ACHN (cell line): ENCODE results near the gene CXCL1.

Experiments used
- DNase-seq: peaks from one replicate; pipeline ENCODE4 v3.0.0-alpha.2; 2015
- in situ Hi-C: cut with HindIII; loops from 2 replicates; pipeline ENCODE4 v1.10.0; 2017; ENCODE audit warnings: low sequenced_read_pairs, low pct_ligation_motif_present, low pct_unique_long_range_greater_than_20kb

The CXCL1 gene

DNA sequence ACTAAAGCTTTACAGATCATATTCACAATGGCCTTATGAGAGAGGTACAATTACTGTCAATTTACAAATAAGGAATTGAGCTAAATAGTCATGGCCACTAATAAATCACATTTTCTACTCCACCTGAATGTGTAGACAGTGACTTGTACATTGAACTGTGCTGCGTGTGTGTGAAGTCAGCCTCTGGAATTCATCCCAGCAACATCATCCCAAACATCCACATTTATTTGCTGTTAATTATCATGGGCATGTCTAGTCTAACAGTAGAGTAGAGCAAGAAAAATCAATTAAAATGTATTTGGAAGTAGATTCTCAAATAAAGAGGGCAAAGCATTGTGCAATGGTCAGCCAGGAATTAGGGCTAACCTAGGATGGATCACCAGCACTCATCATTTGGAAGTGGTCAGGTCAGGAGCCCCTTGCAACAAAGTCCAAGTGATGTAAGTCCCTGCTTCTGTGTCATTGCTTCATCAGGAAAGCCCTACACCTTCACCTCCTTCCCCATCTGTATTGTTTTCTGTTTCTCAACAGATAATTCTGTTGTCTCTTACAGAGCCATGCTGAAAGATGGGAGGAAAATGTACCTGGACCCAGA is 20.9 kb upstream of the CXCL1 start:
- in situ Hi-C loops: no loop called here
- no peak for DNase-seq

DNA sequence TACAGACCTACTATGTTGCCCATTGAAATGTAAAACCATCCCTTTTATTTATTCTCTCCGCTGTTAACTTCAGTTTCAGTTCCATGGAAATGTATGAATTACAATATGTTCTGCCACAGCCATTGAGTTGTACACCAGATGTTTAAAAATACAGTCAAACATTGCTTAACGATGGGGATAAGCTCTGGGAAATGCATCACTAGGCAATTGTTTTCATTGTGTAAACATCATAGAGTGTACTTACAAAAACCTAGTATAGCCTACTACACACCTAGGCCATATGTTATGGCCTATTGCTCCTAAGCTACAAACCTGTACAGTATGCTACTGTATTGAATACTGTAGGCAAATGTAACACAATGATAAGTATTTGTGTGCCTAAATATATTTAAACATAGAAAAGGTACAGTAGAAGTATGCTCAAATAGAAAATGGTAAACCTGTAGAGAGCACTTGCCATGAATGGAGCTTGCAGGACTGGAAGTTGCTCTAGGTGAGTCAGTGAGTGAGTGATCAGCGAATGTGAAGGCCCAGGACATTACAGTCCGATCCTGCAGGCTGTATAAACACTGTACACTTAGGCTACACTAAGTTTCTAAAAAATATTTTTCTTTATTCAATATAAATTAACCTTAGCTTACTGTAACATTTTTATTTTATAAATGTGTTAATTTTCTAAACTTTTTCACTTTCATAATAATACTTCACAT is 18.8 kb upstream of the CXCL1 start:
- DNase-seq: no peak
- in situ Hi-C loops: no loop called here

GRCh38 chr4:73851293-73851692 is 17.9 kb upstream of the CXCL1 start:
- DNase-seq: no peak
- in situ Hi-C loops: no loop called here

GRCh38 chr4:73852771-73853170 is 16.4 kb upstream of the CXCL1 start:
- in situ Hi-C loops: no loop called here
- DNase-seq: no peak

- in situ Hi-C loops: no loop called here
- DNase-seq: no peak
Observed at GRCh38 chr4:73853246-73853704, 15.9 kb upstream of the CXCL1 start, which contains the start of gene PF4V1. PF4V1 (plus strand) TSS chr4:73853296; CDS start chr4:73853363, 67 bp downstream.

- no peak for DNase-seq
- in situ Hi-C loops: no loop called here
Observed at GRCh38 chr4:73853718-73854473, 15.3 kb upstream of the CXCL1 start.

DNA sequence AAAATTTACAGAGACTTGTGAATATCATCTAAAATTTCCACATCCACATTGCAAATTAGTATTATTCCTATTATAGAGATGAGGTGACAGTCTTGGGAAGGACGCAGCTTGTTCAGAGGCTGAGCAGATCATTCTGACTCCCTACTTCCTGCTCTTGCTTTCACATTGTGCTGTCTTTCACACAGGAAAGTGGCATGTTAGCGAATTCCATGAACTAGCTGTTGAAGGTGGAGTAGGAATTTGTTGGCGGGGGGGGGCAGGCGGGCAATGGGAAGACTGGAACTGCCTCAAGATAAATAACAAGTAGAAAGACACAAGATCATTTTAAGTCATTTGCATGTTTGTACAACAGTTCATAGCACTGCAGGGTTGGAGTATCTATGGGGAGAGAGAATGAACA is 13.8 kb upstream of the CXCL1 start:
- in situ Hi-C loops: no loop called here
- no peak for DNase-seq

DNA sequence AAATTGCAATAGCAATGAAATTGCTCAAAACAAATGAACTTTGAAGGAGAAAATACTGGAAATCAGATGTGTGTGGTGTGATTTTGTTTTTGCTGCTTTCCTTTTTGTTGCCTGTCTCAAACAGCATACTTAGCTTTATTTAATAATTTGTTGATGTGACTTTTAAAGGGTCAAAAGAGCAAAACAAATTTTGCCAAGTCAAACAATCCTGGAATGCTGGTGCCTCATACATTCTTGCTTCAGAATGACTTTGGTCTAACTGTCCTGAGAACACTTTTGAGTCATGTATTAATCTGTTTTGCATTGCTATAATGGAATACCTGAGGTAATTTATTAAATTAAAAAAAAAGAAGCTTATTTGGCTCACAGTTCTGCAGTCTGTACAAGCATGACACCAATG is 12.7 kb upstream of the CXCL1 start:
- in situ Hi-C loops: no loop called here

GRCh38 chr4:73859614-73860088 is 9.5 kb upstream of the CXCL1 start:
- in situ Hi-C loops: no loop called here
- no peak for DNase-seq

More for the DNA sequence above, 12.7 kb upstream of the CXCL1 start:
- DNase-seq: no peak

DNA sequence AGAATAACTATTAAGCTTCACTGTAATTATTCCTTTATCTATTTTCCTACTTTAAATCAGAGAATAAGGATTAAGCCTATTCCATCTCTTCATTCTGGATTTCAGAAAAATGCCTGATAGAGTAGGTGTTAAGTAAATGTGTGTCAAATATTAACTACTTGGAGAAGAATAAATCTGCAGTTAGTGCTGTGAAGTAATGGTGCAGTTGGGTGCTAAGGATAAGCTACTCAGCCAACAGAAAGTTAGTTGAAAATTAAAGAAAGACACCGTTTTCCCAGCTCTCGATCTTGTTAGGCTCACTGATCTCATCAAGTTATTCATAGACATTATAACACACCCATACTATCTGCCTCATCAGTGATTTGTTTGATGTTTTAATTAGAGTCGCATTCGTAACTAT is 9.0 kb upstream of the CXCL1 start:
- in situ Hi-C loops: no loop called here
- no peak for DNase-seq

- DNase-seq: no peak
- in situ Hi-C loops: no loop called here
Observed at GRCh38 chr4:73860917-73861316, 8.3 kb upstream of the CXCL1 start.

- no peak for DNase-seq
- in situ Hi-C loops: no loop called here
Observed at GRCh38 chr4:73862322-73862721, 6.9 kb upstream of the CXCL1 start.

GRCh38 chr4:73864365-73864764 is 4.8 kb upstream of the CXCL1 start:
- in situ Hi-C loops: no loop called here
- peak; percentile 42 for DNase-seq

- in situ Hi-C loops: no loop called here
- DNase-seq: no peak
Observed at GRCh38 chr4:73864961-73865360, 4.2 kb upstream of the CXCL1 start.

DNA sequence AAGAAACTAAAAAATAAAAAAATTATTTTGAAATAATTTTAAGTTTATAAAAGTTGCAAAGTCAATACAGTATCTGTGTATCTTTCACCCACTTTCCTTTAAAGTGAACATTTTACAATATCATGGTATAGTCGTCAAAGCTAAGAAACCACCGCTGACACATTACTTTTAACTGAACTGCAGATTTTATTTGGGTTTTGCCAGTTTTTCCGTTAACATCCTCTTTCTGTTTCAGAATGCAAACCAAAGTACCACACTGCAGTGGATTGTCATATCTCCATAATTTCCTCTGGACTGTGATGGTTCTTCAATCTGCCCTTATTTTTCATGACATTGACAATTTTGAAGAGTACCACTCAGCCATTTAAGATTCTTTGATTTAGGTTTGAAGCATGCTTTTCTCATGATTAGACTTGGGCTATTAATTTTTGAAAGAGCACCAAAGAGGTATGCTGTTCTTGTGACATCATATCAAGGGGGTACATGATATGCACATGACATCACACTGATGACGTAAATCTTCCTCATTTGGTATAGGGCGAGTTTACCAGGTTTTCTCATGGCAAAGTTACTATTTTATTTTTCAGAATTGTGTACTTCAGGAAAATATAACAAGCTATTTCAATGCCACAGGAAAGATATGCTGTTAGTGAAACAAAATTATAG is 3.6 kb upstream of the CXCL1 start:
- no peak for DNase-seq
- in situ Hi-C loops: no loop called here

GRCh38 chr4:73866246-73866645 is 2.9 kb upstream of the CXCL1 start:
- DNase-seq: no peak
- in situ Hi-C loops: no loop called here

DNA sequence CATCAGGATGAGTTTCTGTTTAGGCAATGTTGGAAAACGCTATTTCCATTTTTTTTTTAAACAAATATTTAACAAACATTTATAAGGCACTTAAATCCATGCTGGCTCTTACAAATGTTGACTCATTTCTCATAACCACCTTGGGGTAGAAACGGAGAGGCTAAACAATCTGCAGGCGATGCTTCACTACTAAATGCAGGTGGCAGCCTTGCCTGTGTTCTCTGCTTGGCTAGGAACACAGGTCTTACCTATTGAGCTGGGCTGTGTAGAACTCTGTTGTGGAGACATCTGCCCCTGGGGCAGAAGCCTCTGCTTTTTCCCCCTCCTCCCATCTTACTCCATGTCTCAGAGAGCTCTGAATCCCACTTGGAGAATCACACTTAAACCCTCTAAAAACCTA is 1.4 kb upstream of the CXCL1 start:
- DNase-seq: peak; percentile 75

GRCh38 chr4:73868206-73869129 is 725 bp upstream of the CXCL1 start:
- peak; percentile 46 for DNase-seq
- in situ Hi-C loops: no loop called here

More for the DNA sequence above, 1.4 kb upstream of the CXCL1 start:
- in situ Hi-C loops: no loop called here
